Measurements from ENCODE around the gene KRT73. TPM values are rescaled to one million over a fixed set of nuclear protein-coding genes. Genes with fewer than 3 reads are reported as not detected.

The KRT73 gene
- total RNA-seq, 5 donors from 2014 or later (not counting 1 experiment from before 2014, with no cell fraction given) = 6.8 to 37.9 (median 21.9) TPM

- Histone ChIP-seq H3K27ac (ENCODE audit: low read length) (no peak overlapping the region), H3K27me3 (replicated peaks in 1 of 2; ENCODE audit: control insufficient read depth in 2 of 2, extremely low read depth in 1 of 2, insufficient read depth in 2 of 2, low read length in 1 of 2) (peaks cover 0 to 9% of the 10 kb centered on the region in 2 experiments), H3K9me3 (no peaks in the 10 kb centered on the region), H3K4me1 (ENCODE audit: control insufficient read depth in 1 of 2, extremely low read depth in 1 of 2, insufficient read depth in 2 of 2, low read length in 2 of 2) (peaks cover 3 to 8% of the 10 kb centered on the region in 2 experiments), H3K4me3 (ENCODE audit: control insufficient read depth in 1 of 2, extremely low read depth in 1 of 2, low read length in 1 of 2) (no peak overlapping the region), H3K36me3 (ENCODE audit: control insufficient read depth in 2 of 2, extremely low read depth in 1 of 2, insufficient read depth in 1 of 2, low read length in 1 of 2) (no peaks in the 10 kb centered on the region)
- ChIA-PET CTCF (no interaction called here), POLR2A (no interaction called here)
- Mint-ChIP-seq H3K27ac (no peak overlapping the region), H3K4me1 (peaks cover 4 to 20% (median 13%) of the 10 kb centered on the region in 3 donors), H3K9me3 (no peaks in the 10 kb centered on the region), H3K4me3 (no peak overlapping the region), H3K36me3 (no peaks in the 10 kb centered on the region), H3K27me3 (no peaks in the 10 kb centered on the region)
- ATAC-seq (replicated peaks in 1 of 4) = no peak
- DNase-seq = no peak
- WGBS (ENCODE audit: insufficient coverage) = 59% methylated on average over 4 of the region's 10 CpGs
Measured at GRCh38 chr12:52662093-52662917, 43.9 kb upstream of the KRT73 start.

- ChIA-PET POLR2A (no interaction called here), CTCF (no interaction called here)
- Histone ChIP-seq H3K4me1 (ENCODE audit: control insufficient read depth in 1 of 2, extremely low read depth in 1 of 2, insufficient read depth in 2 of 2, low read length in 2 of 2) (peaks cover 3 to 8% of the 10 kb centered on the region in 2 experiments), H3K27me3 (replicated peaks in 1 of 2; ENCODE audit: control insufficient read depth in 2 of 2, extremely low read depth in 1 of 2, insufficient read depth in 2 of 2, low read length in 1 of 2) (peaks cover 0 to 9% of the 10 kb centered on the region in 2 experiments), H3K4me3 (ENCODE audit: control insufficient read depth in 1 of 2, extremely low read depth in 1 of 2, low read length in 1 of 2) (no peak overlapping the region), H3K9me3 (no peaks in the 10 kb centered on the region), H3K27ac (ENCODE audit: low read length) (no peak overlapping the region), H3K36me3 (ENCODE audit: control insufficient read depth in 2 of 2, extremely low read depth in 1 of 2, insufficient read depth in 1 of 2, low read length in 1 of 2) (no peaks in the 10 kb centered on the region)
- Mint-ChIP-seq H3K27ac (no peak overlapping the region), H3K9me3 (no peaks in the 10 kb centered on the region), H3K4me3 (no peak overlapping the region), H3K36me3 (no peaks in the 10 kb centered on the region), H3K4me1 (peaks cover 5 to 24% (median 13%) of the 10 kb centered on the region in 3 donors), H3K27me3 (peaks cover 0 to 1% of the 10 kb centered on the region in 2 donors)
- DNase-seq (no peak), ATAC-seq (replicated peaks in 1 of 4) (no peak)
- 100% methylated on average over 2 of the region's 3 CpGs for WGBS (ENCODE audit: insufficient coverage)
Measured at GRCh38 chr12:52661668-52662067, 43.3 kb upstream of the KRT73 start.

DNA sequence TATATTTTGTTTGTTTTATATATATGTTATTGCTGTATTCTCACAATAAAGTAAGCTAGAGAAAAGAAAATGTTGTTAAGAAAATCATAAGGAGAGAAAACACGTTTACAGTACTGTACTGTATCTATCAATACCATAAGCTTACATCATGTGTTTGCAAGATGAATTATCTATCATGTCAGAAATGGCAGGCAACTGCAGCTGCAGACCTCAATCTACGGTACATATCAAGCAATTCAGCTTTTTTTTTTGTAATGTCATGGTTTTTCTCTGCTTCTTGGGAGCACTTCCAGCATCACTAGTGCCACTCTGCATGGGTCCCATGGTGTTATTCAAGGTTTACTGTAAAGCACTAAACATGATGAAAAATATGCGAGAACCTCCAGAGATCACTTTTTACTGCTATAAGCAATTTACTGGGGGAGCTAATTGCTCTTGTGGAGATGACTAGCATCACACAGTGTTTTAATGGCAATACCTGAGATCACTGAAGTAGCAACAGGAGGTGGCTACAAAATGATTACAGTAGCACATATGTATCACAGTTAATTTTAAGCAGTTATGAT is 42.7 kb upstream of the KRT73 start:
- H3K9me3 Mint-ChIP-seq = no peaks in the 10 kb centered on the region
- H3K4me1 Mint-ChIP-seq = peaks cover 9 to 30% (median 17%) of the 10 kb centered on the region in 3 donors
- no peak overlapping the region for H3K27ac ChIP-seq (ENCODE audit: low read length)
- H3K4me3 Mint-ChIP-seq = no peak overlapping the region
- DNase-seq (no peak), ATAC-seq (replicated peaks in 1 of 4) (no peak)
- peaks cover 0 to 5% of the 10 kb centered on the region in 2 donors for H3K27me3 Mint-ChIP-seq
- 100% methylated on average over 1 of the region's 3 CpGs for WGBS (ENCODE audit: insufficient coverage)
- peaks cover 0 to 9% of the 10 kb centered on the region in 2 experiments for H3K27me3 ChIP-seq (replicated peaks in 1 of 2; ENCODE audit: control insufficient read depth in 2 of 2, extremely low read depth in 1 of 2, insufficient read depth in 2 of 2, low read length in 1 of 2)
- CTCF ChIA-PET = interaction anchor here in 1 of 2 donors (0.6 kb wide), 1 partner anchor 12 kb away, joined by 3 read pairs; no protein-coding TSS in a partner anchor
- peaks cover 3 to 8% of the 10 kb centered on the region in 2 experiments for H3K4me1 ChIP-seq (ENCODE audit: control insufficient read depth in 1 of 2, extremely low read depth in 1 of 2, insufficient read depth in 2 of 2, low read length in 2 of 2)
- no peaks in the 10 kb centered on the region for H3K36me3 ChIP-seq (ENCODE audit: control insufficient read depth in 2 of 2, extremely low read depth in 1 of 2, insufficient read depth in 1 of 2, low read length in 1 of 2)
- no peak overlapping the region for H3K27ac Mint-ChIP-seq
- no peaks in the 10 kb centered on the region for H3K9me3 ChIP-seq
- no peaks in the 10 kb centered on the region for H3K36me3 Mint-ChIP-seq
- POLR2A ChIA-PET = no interaction called here
- no peak overlapping the region for H3K4me3 ChIP-seq (ENCODE audit: control insufficient read depth in 1 of 2, extremely low read depth in 1 of 2, low read length in 1 of 2)

DNA sequence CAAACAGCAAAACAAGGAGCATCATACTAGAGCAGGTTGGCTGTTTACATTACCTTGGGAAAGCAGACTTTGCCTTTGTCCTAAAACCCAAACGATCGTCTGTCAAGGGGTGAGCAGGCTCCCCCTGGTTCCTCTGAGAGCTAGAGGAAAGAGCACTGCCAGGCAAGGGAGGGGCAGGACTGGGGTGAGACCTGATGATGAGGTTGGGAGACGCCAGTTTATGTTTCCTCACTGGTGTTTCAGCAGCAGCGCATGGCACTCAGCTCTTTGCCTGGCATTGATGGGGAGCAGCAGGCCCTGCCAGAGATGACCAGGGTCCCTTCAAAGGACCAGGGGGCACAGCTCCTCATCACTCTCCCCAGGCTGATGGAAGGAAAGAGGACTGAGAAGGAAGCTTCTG is 41.6 kb upstream of the KRT73 start:
- Mint-ChIP-seq H3K27ac (no peak overlapping the region), H3K27me3 (peaks cover 0 to 9% of the 10 kb centered on the region in 2 donors), H3K36me3 (no peaks in the 10 kb centered on the region), H3K9me3 (no peaks in the 10 kb centered on the region), H3K4me1 (peaks cover 9 to 30% (median 20%) of the 10 kb centered on the region in 3 donors), H3K4me3 (no peak overlapping the region)
- Histone ChIP-seq H3K27ac (ENCODE audit: low read length) (no peak overlapping the region), H3K9me3 (no peaks in the 10 kb centered on the region), H3K36me3 (ENCODE audit: control insufficient read depth in 2 of 2, extremely low read depth in 1 of 2, insufficient read depth in 1 of 2, low read length in 1 of 2) (no peaks in the 10 kb centered on the region), H3K27me3 (replicated peaks in 1 of 2; ENCODE audit: control insufficient read depth in 2 of 2, extremely low read depth in 1 of 2, insufficient read depth in 2 of 2, low read length in 1 of 2) (peaks cover 0 to 18% of the 10 kb centered on the region in 2 experiments), H3K4me3 (ENCODE audit: control insufficient read depth in 1 of 2, extremely low read depth in 1 of 2, low read length in 1 of 2) (no peak overlapping the region), H3K4me1 (ENCODE audit: control insufficient read depth in 1 of 2, extremely low read depth in 1 of 2, insufficient read depth in 2 of 2, low read length in 2 of 2) (peaks cover 3 to 8% of the 10 kb centered on the region in 2 experiments)
- ChIA-PET CTCF (no interaction called here), POLR2A (no interaction called here)
- WGBS (ENCODE audit: insufficient coverage) = 82% methylated on average over 2 of the region's 4 CpGs
- ATAC-seq (replicated peaks in 1 of 4) (no peak), DNase-seq (no peak)

GRCh38 chr12:52659395-52659794 is 41.0 kb upstream of the KRT73 start:
- ChIA-PET POLR2A (no interaction called here), CTCF (no interaction called here)
- Histone ChIP-seq H3K27me3 (replicated peaks in 1 of 2; ENCODE audit: control insufficient read depth in 2 of 2, extremely low read depth in 1 of 2, insufficient read depth in 2 of 2, low read length in 1 of 2) (peaks cover 0 to 19% of the 10 kb centered on the region in 2 experiments), H3K4me1 (ENCODE audit: control insufficient read depth in 1 of 2, extremely low read depth in 1 of 2, insufficient read depth in 2 of 2, low read length in 2 of 2) (peaks cover 3 to 8% of the 10 kb centered on the region in 2 experiments), H3K9me3 (no peaks in the 10 kb centered on the region), H3K4me3 (ENCODE audit: control insufficient read depth in 1 of 2, extremely low read depth in 1 of 2, low read length in 1 of 2) (no peak overlapping the region), H3K27ac (ENCODE audit: low read length) (no peak overlapping the region), H3K36me3 (ENCODE audit: control insufficient read depth in 2 of 2, extremely low read depth in 1 of 2, insufficient read depth in 1 of 2, low read length in 1 of 2) (no peaks in the 10 kb centered on the region)
- Mint-ChIP-seq H3K4me3 (no peak overlapping the region), H3K36me3 (no peaks in the 10 kb centered on the region), H3K9me3 (no peaks in the 10 kb centered on the region), H3K27ac (no peak overlapping the region), H3K4me1 (peaks cover 12 to 36% (median 22%) of the 10 kb centered on the region in 3 donors), H3K27me3 (peaks cover 0 to 9% of the 10 kb centered on the region in 2 donors)
- no peak for DNase-seq
- WGBS (ENCODE audit: insufficient coverage) = 82% methylated on average over 7 of the region's 7 CpGs
- no peak for ATAC-seq (replicated peaks in 1 of 4)

DNA sequence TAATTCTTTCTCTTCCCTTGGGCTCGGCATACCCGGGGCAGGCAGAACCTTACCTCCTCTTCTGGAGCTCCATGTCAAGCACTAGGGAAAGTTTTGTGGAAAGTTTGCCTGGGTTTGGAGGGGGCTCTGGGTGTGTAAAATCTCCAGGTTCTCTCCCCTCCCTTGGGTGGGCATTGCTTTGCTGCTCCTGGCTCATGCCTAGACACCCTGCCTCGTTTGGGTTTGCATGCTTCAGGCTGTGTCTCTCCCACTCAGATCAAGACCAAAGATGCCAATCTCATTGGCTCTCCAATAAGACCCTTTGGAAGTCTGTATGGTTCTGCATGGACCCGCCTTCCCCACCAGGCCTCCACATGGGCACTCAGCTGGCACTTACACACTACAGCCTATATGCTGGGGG is 39.8 kb upstream of the KRT73 start:
- Histone ChIP-seq H3K27me3 (replicated peaks in 1 of 2; ENCODE audit: control insufficient read depth in 2 of 2, extremely low read depth in 1 of 2, insufficient read depth in 2 of 2, low read length in 1 of 2) (peaks cover 0 to 19% of the 10 kb centered on the region in 2 experiments), H3K36me3 (ENCODE audit: control insufficient read depth in 2 of 2, extremely low read depth in 1 of 2, insufficient read depth in 1 of 2, low read length in 1 of 2) (no peaks in the 10 kb centered on the region), H3K9me3 (no peaks in the 10 kb centered on the region), H3K27ac (ENCODE audit: low read length) (no peak overlapping the region), H3K4me3 (ENCODE audit: control insufficient read depth in 1 of 2, extremely low read depth in 1 of 2, low read length in 1 of 2) (no peak overlapping the region), H3K4me1 (ENCODE audit: control insufficient read depth in 1 of 2, extremely low read depth in 1 of 2, insufficient read depth in 2 of 2, low read length in 2 of 2) (peaks cover 3 to 8% of the 10 kb centered on the region in 2 experiments)
- no peak for DNase-seq
- Mint-ChIP-seq H3K27me3 (peaks cover 0 to 9% of the 10 kb centered on the region in 2 donors), H3K36me3 (no peaks in the 10 kb centered on the region), H3K4me1 (peaks cover 13 to 36% (median 25%) of the 10 kb centered on the region in 3 donors), H3K9me3 (no peaks in the 10 kb centered on the region), H3K4me3 (no peak overlapping the region), H3K27ac (no peak overlapping the region)
- 67% methylated on average over 2 of the region's 4 CpGs for WGBS (ENCODE audit: insufficient coverage)
- ChIA-PET POLR2A (no interaction called here), CTCF (no interaction called here)
- no peak for ATAC-seq (replicated peaks in 1 of 4)

Measured in T-cell (primary cell).